Embryonic facial prominence (tissue), 1 donor: ENCODE measurements around the gene RNASE3.
"Not testable (repeated sequence)": the region's sequence is repeated elsewhere in the genome, so short reads cannot be mapped to it uniquely, and the experiment has no call there.

Source experiments
- DNase-seq: peaks from one replicate; pipeline ENCODE4 v3.0.0-alpha.2; 2016; ENCODE audit errors: extremely low spot score

RNASE3 gene

GRCh38 chr14:20919038-20919756 lies 28.0 kb downstream of the RNASE3 start:
- DNase-seq, result not testable (repeated sequence)

GRCh38 chr14:20923766-20924297 lies 32.6 kb downstream of the RNASE3 start:
- DNase-seq, result not testable (repeated sequence)

- DNase-seq, result no peak
These were observed 43.1 kb downstream of the RNASE3 start for GRCh38 chr14:20934148-20934762.

- DNase-seq, result no peak
These were observed 44.3 kb downstream of the RNASE3 start for GRCh38 chr14:20935303-20935984.
